K562 (cell line): ENCODE results near the gene CRB2. TPM values are rescaled to one million over a fixed set of nuclear protein-coding genes. Genes with fewer than 3 reads are reported as not detected.

Experiments
- ARNT ChIP-seq, 2 experiments: fragments of 450-650 bp; IDR thresholded peaks; 2 replicates each; pipeline ENCODE4 v1.6.1; 2016; ENCODE audit warnings: mild to moderate bottlenecking in 1 of 2
- ATF7 ChIP-seq: fragments of 450-650 bp; IDR thresholded peaks from 2 replicates; pipeline ENCODE4 v1.7.1; 2014; ENCODE audit warnings: mild to moderate bottlenecking, moderate library complexity
- BCL6 ChIP-seq: fragments of 250-450 bp; sonication (Bioruptor Pico); IDR thresholded peaks from 2 replicates; pipeline ENCODE4 v1.4.0; 2020
- CBFA2T2 ChIP-seq: fragments of 450-650 bp; conservative IDR thresholded peaks from 2 replicates; pipeline ENCODE4 v1.6.1; 2017; ENCODE audit warnings: mild to moderate bottlenecking
- E2F5 ChIP-seq: sonication (generic); formaldehyde crosslinking; IDR thresholded peaks from 2 replicates; pipeline ENCODE4 v1.8.0; 2022; ENCODE audit warnings: mild to moderate bottlenecking, missing genetic modification reagents
- ELK1 ChIP-seq: sonication (generic); formaldehyde crosslinking; IDR thresholded peaks from 2 replicates; pipeline ENCODE4 v1.8.1; 2022; ENCODE audit warnings: missing genetic modification reagents
- EWSR1 ChIP-seq: fragments of 450-650 bp; IDR thresholded peaks from 2 replicates; pipeline ENCODE4 v1.6.1; 2018; ENCODE audit warnings: borderline replicate concordance, mild to moderate bottlenecking, low read depth, moderate library complexity; ENCODE audit not compliant: partially characterized antibody
- FOXP4 ChIP-seq: sonication (generic); formaldehyde crosslinking; IDR thresholded peaks from 2 replicates; pipeline ENCODE4 v1.8.0; 2022; ENCODE audit warnings: mild to moderate bottlenecking, missing genetic modification reagents, borderline replicate concordance
- HMGN3 ChIP-seq: IDR thresholded peaks from 2 replicates; pipeline ENCODE4 v1.6.1; 2011; ENCODE audit warnings: borderline replicate concordance, low read depth, mild to moderate bottlenecking, mixed read lengths, low read length; ENCODE audit not compliant: insufficient read length; ENCODE audit errors: extremely low read depth
- IFI16 ChIP-seq: fragments of 250-450 bp; sonication (Bioruptor Pico); IDR thresholded peaks from 2 replicates; pipeline ENCODE4 v2.1.2; 2022; ENCODE audit warnings: mild to moderate bottlenecking, inconsistent platforms
- NFE2L1 ChIP-seq: fragments of 450-650 bp; IDR thresholded peaks from 2 replicates; pipeline ENCODE4 v1.6.1; 2016; ENCODE audit warnings: missing genetic modification characterization, low read depth, mild to moderate bottlenecking, missing compliant biosample characterization, moderate library complexity, borderline replicate concordance
- POLR3G ChIP-seq: IDR thresholded peaks from 2 replicates; pipeline ENCODE4 v1.6.1; 2011; ENCODE audit not compliant: insufficient read length, insufficient replicate concordance; ENCODE audit errors: extremely low read depth
- RBBP5 ChIP-seq: fragments of 200-600 bp; sonication (generic); IDR thresholded peaks from 2 replicates; pipeline ENCODE4 v1.6.1; 2012; ENCODE audit warnings: borderline replicate concordance, mild to moderate bottlenecking, low read length, control low read depth, inconsistent platforms; ENCODE audit not compliant: insufficient read depth, poor library complexity, severe bottlenecking
- RBFOX2 ChIP-seq: fragments of 200-400 bp; formaldehyde crosslinking; IDR thresholded peaks from 2 replicates; pipeline ENCODE4 v1.6.1; 2017; ENCODE audit warnings: low read depth, mild to moderate bottlenecking, low read length, moderate library complexity
- RFX1 ChIP-seq: fragments of 450-650 bp; IDR thresholded peaks from 2 replicates; pipeline ENCODE4 v1.6.1; 2016; ENCODE audit warnings: mild to moderate bottlenecking, moderate library complexity
- SRF ChIP-seq, 2 experiments: fragments of 250-450, 450-650 bp in 1 of 2; sonication (Bioruptor Pico) in 1 of 2; sonication (generic) in 1 of 2; formaldehyde crosslinking; IDR thresholded peaks; 2 replicates each; pipeline versions ENCODE4 v1.5.0 to v1.5.1; 2020 to 2022; ENCODE audit warnings: mild to moderate bottlenecking in 1 of 2, missing genetic modification reagents in 1 of 2
- TOE1 ChIP-seq, 2 experiments: fragments of 450-650 bp in 1 of 2; sonication (generic) in 1 of 2; formaldehyde crosslinking in 1 of 2; IDR thresholded peaks; 2 replicates each; pipeline versions ENCODE4 v1.7.1 to v1.8.0; 2016 to 2022; ENCODE audit warnings: borderline replicate concordance in 2 of 2, mild to moderate bottlenecking in 2 of 2, antibody characterized with exemption in 1 of 2, inconsistent platforms in 1 of 2, low read depth in 1 of 2, missing genetic modification reagents in 1 of 2, moderate library complexity in 1 of 2
- WHSC1 ChIP-seq: IDR thresholded peaks from one replicate; pipeline ENCODE4 v1.6.1; 2012; ENCODE audit warnings: low read length, control low read depth, inconsistent platforms
- ZEB2 ChIP-seq: fragments of 450-650 bp; IDR thresholded peaks from 2 replicates; pipeline ENCODE4 v1.6.1; 2016
- ZNF41 ChIP-seq: fragments of 250-450 bp; sonication (Bioruptor Pico); conservative IDR thresholded peaks from 2 replicates; pipeline ENCODE4 v1.4.0; 2020; ENCODE audit warnings: mild to moderate bottlenecking
- ZNF449 ChIP-seq: fragments of 250-450 bp; sonication (Bioruptor Pico); IDR thresholded peaks from 2 replicates; pipeline ENCODE4 v1.8.0; 2022; ENCODE audit warnings: moderate library complexity, mild to moderate bottlenecking, inconsistent platforms
- ZNF57 ChIP-seq: fragments of 450-650 bp; formaldehyde crosslinking; IDR thresholded peaks from 2 replicates; pipeline ENCODE4 v1.4.0; 2020; ENCODE audit warnings: mild to moderate bottlenecking, moderate library complexity
- ZNF584 ChIP-seq: fragments of 200-800 bp; sonication (Bioruptor generic); IDR thresholded peaks from 2 replicates; pipeline ENCODE4 v1.6.1; 2016; ENCODE audit warnings: low read depth, mild to moderate bottlenecking, missing genetic modification characterization, missing compliant biosample characterization
- ZNF644 ChIP-seq: fragments of 200-800 bp; sonication (Bioruptor generic); IDR thresholded peaks from 2 replicates; pipeline ENCODE4 v1.6.1; 2016; ENCODE audit warnings: low read depth, missing genetic modification characterization, missing compliant biosample characterization
- polyA plus RNA-seq, 8 experiments: library from polyadenylated mRNA; depleted of rRNA in 4 of 8; stranded (reverse) in 5 of 8; unstranded in 3 of 8; fragments of >200 nt; fragmentation: Nextera tagmentation in 2 of 8; fragmentation: Illumina TruSeq in 1 of 8; extraction: Ambion mirVana in 2 of 8; extraction: Trizol in 1 of 8; gene quantifications; 2 replicates each; pipeline versions ENCODE4 v1.2.1 to v1.2.3, GENCODE V29; 2011 to 2014; ENCODE audit warnings: inconsistent platforms in 1 of 8, missing spikeins in 1 of 8
- total RNA-seq, 7 experiments: library from RNA; depleted of rRNA in 6 of 7; stranded (reverse); fragments of >200 nt in 6 of 7; fragmentation: Illumina TruSeq in 2 of 7; extraction: Trizol in 2 of 7; gene quantifications; 2 replicates each; pipeline versions ENCODE4 v1.2.1 to v1.2.3, GENCODE V29; 2011 to 2021; ENCODE audit warnings: low replicate concordance in 1 of 7

Gene CRB2
- total and polyA plus RNA-seq, 9 of the 15 experiments (the other 6 are each of a cell fraction or from before 2014, with no cell fraction given), result 0.13 to 1.2 (median 0.25) TPM; not detected in 2

GRCh38 chr9:123326662-123327093, 29.3 kb upstream of the CRB2 start (continued):
- no peak; the same call in 1 of the 2 replicates for TF ChIP-seq RFX1
- no peak for TF ChIP-seq ELK1 (CRISPR knock-in tag)
- TF ChIP-seq ZNF584 (CRISPR knock-in tag), result peak; percentile 60; the same call in 1 of the 2 replicates
- peak; percentile 97 for TF ChIP-seq TOE1 (IDR thresholded peaks at IDR 0.05; ENCODE audit: borderline replicate concordance)
- no peak for TF ChIP-seq TOE1 (CRISPR knock-in tag; IDR thresholded peaks at IDR 0.05; ENCODE audit: borderline replicate concordance, low read depth)
- no peak for TF ChIP-seq ZNF57 (CRISPR knock-in tag)
- no peak for TF ChIP-seq POLR3G
- TF ChIP-seq SRF (CRISPR knock-in tag; IDR thresholded peaks at IDR 0.05), result no peak
- TF ChIP-seq ATF7, result peak; percentile 97
- no peak for TF ChIP-seq EWSR1
- peak; percentile 78 for TF ChIP-seq CBFA2T2
- TF ChIP-seq WHSC1, result no peak
- TF ChIP-seq E2F5 (CRISPR knock-in tag), result no peak
- no peak for TF ChIP-seq ARNT (IDR thresholded peaks at IDR 0.05)
- TF ChIP-seq RBFOX2, result no peak
- TF ChIP-seq FOXP4 (CRISPR knock-in tag), result peak; percentile 94
- 0 out of 2 replicates have a peak, but pooled peaks have one; percentile 39 for TF ChIP-seq ZNF449 (CRISPR knock-in tag)
- no peak for TF ChIP-seq ZEB2
- TF ChIP-seq ZNF644 (tag), result no peak
- TF ChIP-seq HMGN3, result no peak
- TF ChIP-seq IFI16 (CRISPR knock-in tag), result no peak
- TF ChIP-seq BCL6 (CRISPR knock-in tag), result 0 out of 2 replicates have a peak, but pooled peaks have one; percentile 6
- TF ChIP-seq NFE2L1, result no peak
- TF ChIP-seq ZNF41 (CRISPR knock-in tag), result no peak
- no peak for TF ChIP-seq RBBP5
